NCI-H446 treated with DMSO at 0.1 percent for 48 hours (cell line): ENCODE results near the gene TMC7.
A peak's percentile ranks its signal among the peaks of the same experiment; 100 is the strongest.
"Not testable (repeated sequence)": the region's sequence is repeated elsewhere in the genome, so short reads cannot be mapped to it uniquely, and the experiment has no call there.

Experiments
- DNase-seq: peaks from one replicate; lab custom pipeline; 2025; lab: John Stamatoyannopoulos, UW

TMC7 gene

GRCh38 chr16:18983565-18984434, at the start of gene TMC7:
Gene TMC7 (plus strand): TSS chr16:18983934. CDS start chr16:18984064, 130 bp downstream.
- DNase-seq: peak; percentile 41

GRCh38 chr16:18936727-18937340, 46.9 kb upstream of the TMC7 start:
- DNase-seq: no peak

DNA sequence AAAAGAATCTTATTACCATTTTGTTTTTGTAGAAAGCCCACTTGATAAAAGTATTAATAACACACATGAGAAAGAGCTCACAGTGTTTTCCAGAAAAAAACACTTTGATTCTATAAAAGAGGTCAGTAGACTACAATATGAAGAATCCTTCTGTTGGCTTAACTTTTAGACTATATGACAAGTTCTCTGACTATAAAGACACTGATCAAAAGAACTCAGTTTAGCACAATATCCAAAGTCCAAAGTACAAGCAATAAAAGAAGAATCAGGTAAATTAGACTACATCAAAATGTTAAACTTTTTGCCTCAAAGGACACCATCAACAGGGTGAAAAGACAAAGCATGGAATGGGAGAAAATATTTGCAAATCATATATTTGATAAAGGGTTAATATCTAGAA, 46.3 kb upstream of the TMC7 start:
- DNase-seq: no peak

DNA sequence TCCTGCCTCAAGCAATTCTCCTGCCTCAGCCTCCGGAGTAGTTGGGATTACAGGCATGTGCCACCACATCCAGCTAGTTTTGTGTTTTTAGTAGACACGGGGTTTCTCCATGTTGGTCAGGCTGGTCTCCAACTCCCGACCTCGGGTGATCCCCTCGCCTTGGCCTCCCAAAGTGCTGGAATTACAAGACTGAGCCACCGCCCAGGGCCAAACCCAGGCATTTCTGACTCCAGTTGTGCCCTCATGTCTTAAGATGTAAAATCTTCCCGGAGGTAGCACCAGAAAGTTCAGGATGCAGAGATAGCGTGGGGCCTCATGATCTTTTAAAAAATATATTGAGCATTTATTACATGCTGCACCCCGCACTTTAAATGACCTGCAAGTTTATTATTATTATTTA, 44.7 kb upstream of the TMC7 start:
- DNase-seq: no peak

DNA sequence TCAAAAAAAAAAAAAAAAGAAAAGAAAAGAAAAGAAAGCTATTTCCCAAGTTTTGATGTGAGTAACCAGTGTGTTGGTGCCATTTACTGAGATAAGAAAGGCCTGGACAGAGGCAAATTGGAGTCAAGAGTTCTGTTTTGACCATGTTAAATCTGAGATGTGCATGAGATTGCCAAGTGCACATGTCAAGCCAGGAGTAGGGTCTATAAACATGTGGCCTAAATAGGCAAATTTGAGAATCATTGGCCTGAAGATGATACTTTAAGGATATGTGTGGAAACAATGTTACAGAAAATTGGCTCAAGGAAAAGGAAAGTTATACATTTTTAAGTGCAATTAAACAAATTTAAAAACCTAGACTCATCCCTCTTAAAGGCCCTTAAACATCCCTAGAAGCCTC, 42.3 kb upstream of the TMC7 start:
- DNase-seq: no peak

DNA sequence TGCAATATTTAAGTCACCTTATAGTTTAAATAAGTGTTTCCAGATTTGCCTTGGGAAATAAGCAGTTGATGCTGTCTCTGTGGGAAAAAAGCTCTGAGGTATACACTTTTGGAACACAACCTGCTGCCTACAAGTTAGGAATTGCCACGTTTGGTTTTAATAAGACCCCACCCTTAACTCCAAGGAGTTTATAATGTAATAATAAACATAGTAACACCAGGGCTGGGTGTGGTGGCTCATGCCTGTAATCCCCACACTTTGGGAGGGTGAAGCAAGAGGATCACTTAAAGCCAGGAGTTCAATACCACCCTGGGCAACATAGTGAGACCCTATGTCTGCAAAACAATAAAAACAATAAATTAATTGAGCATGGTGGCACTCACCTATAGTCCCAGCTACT, 41.7 kb upstream of the TMC7 start:
- no peak for DNase-seq

DNA sequence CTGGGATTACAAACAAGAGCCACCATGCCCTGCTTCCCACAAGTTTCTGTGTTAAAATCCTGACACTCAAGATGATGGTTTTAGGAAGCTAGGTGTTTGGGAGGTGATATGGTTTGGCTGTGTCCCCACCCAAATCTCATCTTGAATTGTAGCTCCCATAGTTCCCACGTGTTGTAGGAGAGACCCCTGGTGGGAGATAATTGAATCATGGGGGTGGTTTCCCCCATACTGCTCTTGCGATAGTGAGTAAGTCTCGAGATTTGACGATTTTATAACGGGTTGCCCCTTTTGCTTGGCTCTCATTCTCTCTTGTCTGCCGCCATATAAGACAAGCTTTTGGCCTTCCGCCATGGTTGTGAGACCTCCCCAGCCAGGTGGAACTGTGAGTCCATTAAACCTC, 40.3 kb upstream of the TMC7 start:
- DNase-seq: no peak

DNA sequence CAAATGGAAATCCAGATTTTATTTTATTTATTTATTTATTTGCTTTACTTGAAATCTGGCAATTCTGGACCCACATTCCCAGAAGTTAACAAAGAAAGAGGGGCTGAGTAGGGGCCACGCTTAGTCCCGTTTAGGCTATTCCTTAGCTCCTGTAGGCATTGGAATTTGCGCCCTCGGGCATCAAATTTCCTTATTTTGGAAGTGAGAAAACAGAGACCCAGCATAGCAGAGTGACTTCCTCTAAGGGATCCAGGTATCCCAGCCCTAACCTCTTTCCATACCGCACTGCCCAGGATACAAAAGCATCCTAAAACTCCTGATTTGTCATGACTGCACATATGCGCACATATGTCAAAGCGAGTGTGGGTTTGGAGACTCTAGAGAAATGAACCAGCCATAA, 38.5 kb upstream of the TMC7 start:
- no peak for DNase-seq

DNA sequence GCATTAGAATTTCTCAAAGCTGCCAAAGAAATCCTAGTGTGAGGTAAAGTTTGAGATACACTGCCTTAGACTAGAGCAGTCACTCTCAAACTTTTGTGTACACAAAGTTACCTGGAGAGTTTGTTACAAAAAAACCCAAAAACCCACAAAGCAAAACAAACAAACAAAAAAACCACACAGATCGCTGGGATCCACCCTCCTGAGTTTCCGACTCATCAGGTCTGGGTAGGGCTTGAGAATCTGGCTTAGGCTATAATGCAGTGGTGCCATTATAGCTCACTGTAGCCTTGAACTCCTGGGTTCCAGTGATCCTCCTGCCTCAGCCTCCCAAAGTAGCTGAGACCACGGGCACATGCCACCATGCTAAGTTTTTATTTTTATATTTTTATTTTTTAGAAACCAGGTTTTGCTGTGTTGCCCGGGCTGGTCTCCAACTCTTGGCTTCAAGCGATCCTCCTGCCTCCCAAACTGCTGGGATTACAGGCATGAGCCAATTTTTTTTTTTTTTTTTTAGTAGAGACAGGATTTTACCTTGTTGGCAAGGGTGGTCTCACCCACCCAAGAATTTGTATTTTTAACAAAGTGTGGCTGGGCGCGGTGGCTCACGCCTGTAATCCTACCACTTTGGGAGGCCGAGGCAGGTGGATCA, 35.2 kb upstream of the TMC7 start:
- peak; percentile 17 for DNase-seq

DNA sequence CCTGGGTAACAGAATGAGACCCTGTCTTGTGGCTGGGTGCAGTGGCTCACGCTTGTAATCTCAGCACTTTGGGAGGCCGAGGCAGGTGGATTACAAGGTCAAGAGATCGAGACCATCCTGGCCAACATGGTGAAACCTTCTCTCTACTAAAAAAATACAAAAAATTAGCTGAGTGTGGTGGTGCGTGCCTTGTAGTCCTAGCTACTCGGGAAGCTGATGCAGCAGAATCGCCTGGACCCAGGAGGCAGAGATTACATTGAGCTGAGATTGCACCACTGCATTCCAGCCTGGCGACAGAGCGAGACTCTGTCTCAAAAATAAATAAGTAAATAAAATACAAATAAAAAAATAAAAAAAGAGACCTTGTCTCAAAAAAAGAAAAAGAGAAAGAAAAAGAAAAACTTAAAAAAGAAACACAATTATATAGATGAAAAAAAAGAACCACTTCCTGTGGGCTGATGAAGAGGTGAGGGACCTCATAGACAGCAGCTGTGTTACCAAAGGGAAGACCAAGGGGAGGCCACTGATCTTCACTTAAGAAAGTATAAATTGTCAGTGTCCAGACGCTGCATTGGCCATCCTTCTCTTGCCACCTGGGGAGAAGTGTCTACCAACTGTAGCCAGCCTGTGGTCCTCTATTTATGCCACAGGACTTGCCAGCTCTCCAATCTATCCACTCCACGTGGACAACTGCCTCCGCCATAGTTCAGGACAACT, 33.1 kb upstream of the TMC7 start:
- no peak for DNase-seq

- DNase-seq: no peak
Measured at GRCh38 chr16:18953547-18953946, 30.2 kb upstream of the TMC7 start.

DNA sequence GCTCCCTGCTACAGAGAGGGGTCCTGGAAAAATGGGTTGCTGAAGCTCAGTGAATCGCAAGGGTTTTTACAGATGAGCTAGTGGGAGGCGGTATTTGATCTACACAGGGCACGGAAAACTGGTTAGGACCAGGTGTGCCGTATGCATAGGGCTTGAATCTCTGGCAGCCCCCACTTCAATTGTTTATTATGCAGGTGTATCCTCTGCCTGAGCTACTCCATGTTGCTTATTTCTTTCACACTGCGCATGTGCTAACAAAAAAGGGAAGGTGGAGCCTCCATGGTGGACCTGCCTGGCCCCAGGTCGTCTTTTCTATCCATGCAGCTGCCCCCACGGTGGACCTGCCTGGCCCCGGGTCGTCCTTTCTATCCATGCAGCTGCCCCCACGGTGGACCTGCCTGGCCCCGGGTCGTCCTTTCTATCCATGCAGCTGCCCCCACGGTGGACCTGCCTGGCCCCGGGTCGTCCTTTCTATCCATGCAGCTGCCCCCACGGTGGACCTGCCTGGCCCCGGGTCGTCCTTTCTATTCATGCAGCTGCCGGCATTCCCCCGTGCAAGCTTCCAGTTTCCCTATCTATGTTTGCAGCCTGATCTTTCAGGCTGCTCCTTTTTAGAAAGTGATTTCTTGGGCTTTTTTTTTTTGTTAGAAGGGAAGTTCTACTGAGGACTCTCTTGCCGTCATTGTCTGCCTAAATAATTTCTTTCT, 27.7 kb upstream of the TMC7 start:
- DNase-seq: not testable (repeated sequence)

- not testable (repeated sequence) for DNase-seq
Measured at GRCh38 chr16:18956658-18957241, 27.0 kb upstream of the TMC7 start.

DNA sequence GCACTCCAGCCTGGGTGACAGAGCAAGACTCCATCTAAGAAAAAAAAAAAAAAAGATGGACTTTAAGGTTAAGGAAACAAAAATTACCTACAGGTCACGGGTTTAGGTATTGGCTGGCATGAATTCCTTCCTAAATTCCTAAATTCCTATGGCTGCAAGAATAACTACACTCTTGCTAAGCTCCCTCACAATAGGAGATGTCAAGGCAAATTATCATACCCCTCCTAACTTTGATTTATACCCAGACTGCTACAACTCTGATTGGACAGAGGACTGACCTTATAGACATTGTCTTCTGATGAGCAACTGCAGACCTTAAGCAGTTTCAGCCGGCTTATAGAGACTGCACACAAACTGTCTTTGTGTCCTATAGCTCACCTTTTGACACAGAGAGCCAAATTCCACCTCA, 25.1 kb upstream of the TMC7 start:
- no peak for DNase-seq

GRCh38 chr16:18959031-18959505, 24.7 kb upstream of the TMC7 start:
- DNase-seq: no peak

- no peak for DNase-seq
Measured at GRCh38 chr16:18965555-18965954, 18.2 kb upstream of the TMC7 start.

DNA sequence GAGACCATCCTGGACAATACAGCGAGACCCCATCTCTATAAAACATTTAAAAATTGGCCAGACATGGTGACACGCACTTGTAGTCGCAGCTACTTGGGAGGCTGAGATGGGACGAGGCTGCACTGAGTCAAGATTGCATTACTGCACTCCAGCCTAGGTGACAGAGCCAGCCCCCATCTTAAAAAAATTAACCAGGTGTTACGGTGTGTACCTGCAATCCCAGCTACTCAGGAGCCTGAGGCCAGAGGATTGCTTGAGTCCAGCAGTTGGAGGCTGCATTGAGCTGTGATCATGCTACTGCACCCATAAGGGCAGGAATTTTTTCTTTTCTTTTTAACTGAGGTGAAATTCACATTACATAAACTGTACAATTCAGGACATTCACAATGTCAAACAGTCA, 16.9 kb upstream of the TMC7 start:
- no peak for DNase-seq

- peak; percentile 26 for DNase-seq
Measured at GRCh38 chr16:18969050-18969854, 14.5 kb upstream of the TMC7 start.

DNA sequence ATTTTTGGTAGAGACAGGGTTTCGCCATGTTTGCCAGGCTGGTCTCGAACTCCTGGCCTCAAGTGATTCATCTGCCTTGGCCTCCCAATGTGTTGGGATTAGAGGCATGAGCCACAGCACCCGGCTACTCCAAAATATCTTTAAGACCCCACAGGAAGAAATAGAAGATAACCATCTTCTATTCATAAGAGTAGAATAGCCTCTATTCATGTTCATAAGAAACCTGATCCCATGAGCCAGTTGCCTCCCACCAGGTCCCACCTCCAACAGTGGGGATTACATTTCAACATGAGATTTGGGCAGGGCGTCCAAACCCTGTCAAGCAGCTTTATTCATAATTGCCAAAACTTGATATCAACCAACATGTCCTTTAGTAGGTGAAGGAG, 13.9 kb upstream of the TMC7 start:
- no peak for DNase-seq

DNA sequence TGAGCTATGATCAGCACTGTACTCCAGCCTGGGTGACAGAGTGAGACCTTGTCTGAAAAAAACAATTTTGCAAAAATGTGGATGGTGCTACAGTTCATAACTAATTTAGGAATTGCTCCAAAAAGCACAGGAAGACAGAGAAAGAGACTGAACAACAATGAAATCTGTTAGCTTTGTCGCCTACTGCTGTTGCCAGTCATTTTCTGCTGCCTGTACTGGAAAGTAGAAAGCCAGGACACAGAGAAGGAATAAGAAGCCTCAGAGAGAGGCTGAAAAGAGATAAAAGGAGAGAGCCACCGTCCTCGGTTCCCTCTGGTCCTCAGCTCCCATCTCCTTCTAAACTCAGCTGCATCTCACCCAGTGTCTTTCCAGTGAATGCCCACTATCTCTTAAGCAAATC, 8.6 kb upstream of the TMC7 start:
- no peak for DNase-seq
